Activated naive CD4-positive, alpha-beta T cell (primary cell): ENCODE measurements around the gene WIPF2.
"Not testable (repeated sequence)": the region's sequence is repeated elsewhere in the genome, so short reads cannot be mapped to it uniquely, and the experiment has no call there.

Experiments
- DNase-seq, 4 experiments: peaks; one replicate each; lab custom pipeline; 2025; lab: John Stamatoyannopoulos, UW

WIPF2 gene

GRCh38 chr17:40191237-40192208 lies 27.6 kb upstream of the WIPF2 start:
- DNase-seq: peak in 2 of 4 experiments; percentile 29 to 61

- no peak for DNase-seq
Measured at GRCh38 chr17:40192961-40193360, 26.1 kb upstream of the WIPF2 start.

GRCh38 chr17:40194821-40195220 lies 24.3 kb upstream of the WIPF2 start:
- DNase-seq: no peak

GRCh38 chr17:40197550-40197949 lies 21.6 kb upstream of the WIPF2 start:
- DNase-seq: no peak

- not testable (repeated sequence) for DNase-seq
Measured at GRCh38 chr17:40197965-40198456, 21.1 kb upstream of the WIPF2 start.

GRCh38 chr17:40198576-40198975 lies 20.5 kb upstream of the WIPF2 start:
- DNase-seq: no peak

- no peak for DNase-seq
Measured at GRCh38 chr17:40203131-40203530, 16.0 kb upstream of the WIPF2 start.

- not testable (repeated sequence) for DNase-seq
Measured at GRCh38 chr17:40206193-40206592, 12.9 kb upstream of the WIPF2 start.

GRCh38 chr17:40209404-40210093 lies 9.6 kb upstream of the WIPF2 start:
- no peak for DNase-seq

- not testable (repeated sequence) for DNase-seq
Measured at GRCh38 chr17:40213914-40214313, 5.2 kb upstream of the WIPF2 start.

GRCh38 chr17:40218006-40218739 lies 931 bp upstream of the WIPF2 start:
- DNase-seq: no peak

GRCh38 chr17:40219594-40220338 lies 662 bp downstream of the WIPF2 start:
- DNase-seq: peak in 1 of 4 experiments; percentile 33

- DNase-seq: no peak
Measured at GRCh38 chr17:40224718-40225550, 5.8 kb downstream of the WIPF2 start.

- DNase-seq: not testable (repeated sequence)
Measured at GRCh38 chr17:40229146-40229545, 10.0 kb downstream of the WIPF2 start.

- no peak for DNase-seq
Measured at GRCh38 chr17:40230670-40231069, 11.6 kb downstream of the WIPF2 start.

- DNase-seq: not testable (repeated sequence)
Measured at GRCh38 chr17:40231928-40232327, 12.8 kb downstream of the WIPF2 start.

- no peak for DNase-seq
Measured at GRCh38 chr17:40241252-40241834, 22.2 kb downstream of the WIPF2 start.

- no peak for DNase-seq
Measured at GRCh38 chr17:40242774-40243173, 23.7 kb downstream of the WIPF2 start.

- DNase-seq: no peak
Measured at GRCh38 chr17:40243761-40244160, 24.7 kb downstream of the WIPF2 start.

GRCh38 chr17:40244255-40244654 lies 25.2 kb downstream of the WIPF2 start:
- DNase-seq: no peak
